Neural progenitor cell (in vitro differentiated cells): ENCODE data around the gene SUSD3. TPM values are rescaled to one million over a fixed set of nuclear protein-coding genes. Genes with fewer than 3 reads are reported as not detected.
A peak's percentile ranks its signal among the peaks of the same experiment; 100 is the strongest.

Experiments used
- DNase-seq: peaks from one replicate; pipeline ENCODE4 v3.0.0-alpha.2; 2016; ENCODE audit warnings: low spot score
- H2AFZ ChIP-seq: fragments of 200-600 bp; sonication (generic); replicated peaks from 2 replicates; pipeline ENCODE4 v1.6.1; 2016; ENCODE audit warnings: antibody characterized with exemption
- H3F3A ChIP-seq: fragments of 200-600 bp; sonication (generic); 2 replicates; pipeline ENCODE4 v1.6.1; 2016; ENCODE audit warnings: antibody characterized with exemption, low read depth
- H3K27ac ChIP-seq: fragments of 200-600 bp; sonication (generic); 2 replicates; pipeline ENCODE4 v1.5.1; 2016; ENCODE audit warnings: mild to moderate bottlenecking
- H3K27me3 ChIP-seq: fragments of 200-600 bp; sonication (generic); 2 replicates; pipeline ENCODE4 v1.6.1; 2016; ENCODE audit warnings: mild to moderate bottlenecking, moderate library complexity
- H3K36me3 ChIP-seq: fragments of 200-600 bp; sonication (generic); 2 replicates; pipeline ENCODE4 v1.5.1; 2016
- H3K4me1 ChIP-seq: fragments of 200-600 bp; sonication (generic); 2 replicates; pipeline ENCODE4 v1.6.1; 2016; ENCODE audit warnings: mixed run types
- H3K4me2 ChIP-seq: fragments of 200-600 bp; sonication (generic); 2 replicates; pipeline ENCODE4 v1.6.1; 2016
- H3K4me3 ChIP-seq: fragments of 200-600 bp; sonication (generic); 2 replicates; pipeline ENCODE4 v1.5.1; 2016
- H3K79me2 ChIP-seq: fragments of 200-600 bp; sonication (generic); 2 replicates; pipeline ENCODE4 v1.6.1; 2016; ENCODE audit warnings: low read depth
- H3K9ac ChIP-seq: fragments of 200-600 bp; sonication (generic); 2 replicates; pipeline ENCODE4 v1.6.1; 2016
- H3K9me3 ChIP-seq: fragments of 200-600 bp; sonication (generic); 2 replicates; pipeline ENCODE4 v1.5.1; 2016; ENCODE audit warnings: low read depth
- H4K20me1 ChIP-seq: fragments of 200-600 bp; sonication (generic); 2 replicates; pipeline ENCODE4 v1.6.1; 2016; ENCODE audit warnings: low read depth
- H3K27ac Mint-ChIP-seq: 3 replicates; pipeline ENCODE4 v1.8.0; 2021; ENCODE audit warnings: mixed read lengths
- H3K27me3 Mint-ChIP-seq: 2 replicates; pipeline ENCODE4 v1.8.0; 2022; ENCODE audit warnings: low read depth, mild to moderate bottlenecking, inconsistent platforms, moderate library complexity, mixed read lengths; ENCODE audit not compliant: insufficient read depth
- H3K36me3 Mint-ChIP-seq: 3 replicates; pipeline ENCODE4 v1.8.0; 2021; ENCODE audit warnings: mixed read lengths
- H3K4me1 Mint-ChIP-seq: 3 replicates; pipeline ENCODE4 v1.8.0; 2021; ENCODE audit warnings: mixed read lengths
- H3K4me3 Mint-ChIP-seq: 3 replicates; pipeline ENCODE4 v1.8.0; 2021; ENCODE audit warnings: mild to moderate bottlenecking, moderate library complexity, mixed read lengths
- H3K9me3 Mint-ChIP-seq: 3 replicates; pipeline ENCODE4 v1.8.0; 2020; ENCODE audit warnings: mixed read lengths
- CTCF ChIP-seq: fragments of 200-600 bp; sonication (generic); IDR thresholded peaks from 2 replicates; pipeline ENCODE4 v1.5.1; 2017; ENCODE audit warnings: antibody characterized with exemption, mild to moderate bottlenecking
- EZH2 ChIP-seq: fragments of 200-600 bp; sonication (generic); IDR thresholded peaks from 2 replicates; pipeline ENCODE4 v1.6.1; 2017; ENCODE audit warnings: antibody characterized with exemption, mild to moderate bottlenecking, moderate library complexity
- EZH2phosphoT487 ChIP-seq: fragments of 200-600 bp; sonication (generic); IDR thresholded peaks from 2 replicates; pipeline ENCODE4 v1.6.1; 2017; ENCODE audit warnings: antibody characterized with exemption
- total RNA-seq: library from RNA; depleted of rRNA; stranded (reverse); fragments of >200 nt; gene quantifications from 2 replicates; pipeline ENCODE4 v1.2.3, GENCODE V29; 2015; ENCODE audit warnings: low replicate concordance

SUSD3 gene
- total RNA-seq, 1 donor from 2014 or later, result not detected

DNA sequence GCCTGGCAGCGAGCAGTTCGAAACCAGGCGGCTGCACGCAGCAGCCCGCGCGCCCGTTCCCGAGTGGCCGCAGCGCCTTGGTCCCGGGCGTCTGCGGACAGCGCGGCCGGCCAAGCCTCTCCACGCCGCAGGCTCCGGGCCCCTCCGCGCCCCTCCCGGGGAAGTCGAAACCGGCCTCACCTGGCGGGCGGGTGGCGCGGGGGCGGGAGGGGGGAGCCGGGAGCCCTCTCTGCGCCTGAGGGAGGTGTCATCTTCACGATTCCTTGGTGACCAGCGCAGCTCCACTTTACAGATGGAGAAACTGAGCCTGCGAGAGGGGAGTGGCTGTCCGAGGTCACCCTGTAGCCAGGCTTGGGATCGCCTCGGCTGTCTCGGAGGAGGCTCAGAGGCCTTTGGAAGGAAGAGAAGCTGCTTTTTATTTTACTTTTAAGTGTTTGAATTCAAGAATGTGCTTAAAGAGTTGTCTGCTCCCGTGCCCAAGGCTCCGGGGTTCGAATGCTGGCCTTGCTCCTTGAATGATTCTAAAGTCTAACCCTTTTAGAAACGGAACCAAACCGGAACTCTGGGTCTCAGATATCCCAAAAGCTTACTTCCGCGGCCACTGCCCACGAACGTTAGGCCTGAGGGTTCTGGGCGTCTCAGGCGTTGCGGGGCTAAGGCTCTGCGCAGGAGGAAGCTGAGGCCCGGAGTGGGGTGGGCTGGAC lies 662 bp downstream of the SUSD3 start:
- Histone ChIP-seq H3K27ac (no peak overlapping the region), H3K79me2 (no peaks in the 10 kb centered on the region), H3F3A (peaks cover 8% of the 10 kb centered on the region), H3K4me2 (peak overlapping the region; percentile 90), H3K9ac (no peak overlapping the region), H4K20me1 (peaks cover 8% of the 10 kb centered on the region), H3K9me3 (no peaks in the 10 kb centered on the region), H3K4me3 (peak overlapping the region; percentile 57), H3K4me1 (peaks cover 15% of the 10 kb centered on the region), H3K36me3 (no peaks in the 10 kb centered on the region), H2AFZ (peak overlapping the region; percentile 65), H3K27me3 (peaks cover 26% of the 10 kb centered on the region)
- peak; percentile 35 for DNase-seq
- Mint-ChIP-seq H3K4me3 (peak overlapping the region; percentile 64), H3K4me1 (peaks cover 21% of the 10 kb centered on the region), H3K9me3 (no peaks in the 10 kb centered on the region), H3K27ac (no peak overlapping the region), H3K27me3 (peaks cover 14% of the 10 kb centered on the region), H3K36me3 (no peaks in the 10 kb centered on the region)
- TF ChIP-seq EZH2 (peak; percentile 15), CTCF (no peak), EZH2phosphoT487 (no peak)

- Histone ChIP-seq H3K27me3 (peaks cover 26% of the 10 kb centered on the region), H3K4me1 (peaks cover 13% of the 10 kb centered on the region), H3K9ac (no peak overlapping the region), H2AFZ (no peak overlapping the region), H3K27ac (no peak overlapping the region), H3F3A (peaks cover 8% of the 10 kb centered on the region), H3K36me3 (no peaks in the 10 kb centered on the region), H3K4me3 (no peak overlapping the region), H3K79me2 (no peaks in the 10 kb centered on the region), H3K9me3 (no peaks in the 10 kb centered on the region), H4K20me1 (peaks cover 8% of the 10 kb centered on the region), H3K4me2 (no peak overlapping the region)
- TF ChIP-seq CTCF, result no peak
- no peak for TF ChIP-seq EZH2
- no peak for TF ChIP-seq EZH2phosphoT487
- Mint-ChIP-seq H3K9me3 (no peaks in the 10 kb centered on the region), H3K4me3 (peak overlapping the region; percentile 46), H3K27ac (no peak overlapping the region), H3K4me1 (peaks cover 21% of the 10 kb centered on the region), H3K27me3 (peaks cover 14% of the 10 kb centered on the region), H3K36me3 (no peaks in the 10 kb centered on the region)
- DNase-seq, result no peak
These were observed 1.4 kb downstream of the SUSD3 start for GRCh38 chr9:93059715-93060578.

DNA sequence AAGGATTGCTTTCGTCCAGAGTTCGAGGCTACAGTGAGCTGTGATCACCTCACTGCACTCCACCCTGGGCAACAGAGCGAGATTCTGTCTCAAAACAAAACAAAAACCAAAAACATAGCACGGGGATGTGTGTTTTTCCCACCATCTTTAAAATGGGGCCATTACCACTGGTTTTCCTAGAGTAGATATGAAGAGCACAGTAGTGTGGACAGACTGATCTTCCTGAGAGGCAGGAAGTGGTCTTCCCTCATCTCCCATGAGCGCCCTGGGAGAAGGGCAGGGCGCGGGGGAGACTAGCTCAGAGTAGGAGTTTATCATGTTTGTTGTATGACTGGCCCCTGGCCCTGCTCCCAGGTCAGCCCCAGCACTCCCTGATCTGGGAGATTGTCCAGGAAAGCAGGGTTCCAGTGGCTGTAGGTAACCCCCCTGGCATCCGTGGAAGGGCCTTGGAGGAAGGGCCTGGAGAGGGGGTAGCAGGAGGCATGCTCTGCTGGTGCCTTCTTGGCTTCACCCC lies 2.3 kb downstream of the SUSD3 start:
- Mint-ChIP-seq H3K4me1 (peaks cover 21% of the 10 kb centered on the region), H3K27ac (no peak overlapping the region), H3K9me3 (no peaks in the 10 kb centered on the region), H3K36me3 (no peaks in the 10 kb centered on the region), H3K4me3 (no peak overlapping the region), H3K27me3 (peaks cover 16% of the 10 kb centered on the region)
- H3K4me1 ChIP-seq, result peaks cover 13% of the 10 kb centered on the region
- no peak overlapping the region for H3K27ac ChIP-seq
- no peaks in the 10 kb centered on the region for H3K79me2 ChIP-seq
- no peaks in the 10 kb centered on the region for H3K9me3 ChIP-seq
- H3K27me3 ChIP-seq, result peaks cover 26% of the 10 kb centered on the region
- H2AFZ ChIP-seq, result no peak overlapping the region
- H3K4me3 ChIP-seq, result no peak overlapping the region
- H4K20me1 ChIP-seq, result peaks cover 8% of the 10 kb centered on the region
- no peaks in the 10 kb centered on the region for H3K36me3 ChIP-seq
- H3K9ac ChIP-seq, result no peak overlapping the region
- H3K4me2 ChIP-seq, result no peak overlapping the region
- TF ChIP-seq EZH2phosphoT487 (no peak), CTCF (no peak), EZH2 (no peak)
- peaks cover 8% of the 10 kb centered on the region for H3F3A ChIP-seq
- no peak for DNase-seq
